GM19193 (cell line): Measurements from ENCODE around the gene IQSEC1.

ENCODE experiments used
- POLR2A ChIP-seq: IDR thresholded peaks from 4 replicates; pipeline ENCODE4 v1.6.1; 2011; ENCODE audit not compliant: insufficient read depth, insufficient read length; ENCODE audit errors: extremely low read depth

Gene IQSEC1

DNA sequence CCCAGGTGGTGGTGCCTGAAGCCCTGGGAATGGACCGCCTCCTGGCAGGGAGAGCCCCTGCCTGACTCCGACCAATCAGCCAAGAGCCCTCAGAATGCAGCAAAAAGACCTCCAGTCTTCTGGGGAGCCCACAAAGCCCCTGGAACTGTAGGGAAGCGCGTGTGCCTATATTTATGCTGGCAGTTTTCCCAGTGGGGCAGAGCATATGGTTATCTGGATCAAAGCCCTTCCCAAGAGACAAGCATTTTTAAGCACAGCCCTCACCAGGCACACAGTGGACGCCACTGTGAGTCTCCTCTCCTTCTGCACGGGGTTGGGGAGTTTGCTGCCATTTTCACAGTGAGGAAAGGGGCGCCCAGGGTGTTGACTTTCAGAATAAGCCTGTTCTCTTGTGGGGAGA is 150.9 kb downstream of the IQSEC1 start:
- TF ChIP-seq POLR2A, result no peak

DNA sequence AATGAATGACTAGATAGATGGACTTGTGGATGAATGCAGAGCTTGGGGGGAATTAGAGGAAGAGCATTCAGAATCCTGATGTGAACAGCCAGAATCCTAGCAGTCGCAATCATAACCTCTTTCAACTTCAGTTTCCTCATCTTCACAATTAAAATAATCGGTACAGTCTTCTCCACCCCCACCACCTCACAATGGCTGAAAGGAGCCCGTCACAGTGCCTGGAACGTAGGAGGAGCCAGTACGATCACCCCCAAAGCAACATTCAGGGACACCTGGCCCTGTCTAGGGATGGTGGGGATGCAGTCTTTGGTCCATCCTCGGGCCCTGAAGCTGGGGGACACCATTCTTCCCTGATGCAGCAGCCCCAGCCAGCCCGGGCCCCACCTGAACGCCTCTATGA is 151.5 kb downstream of the IQSEC1 start:
- no peak for TF ChIP-seq POLR2A

DNA sequence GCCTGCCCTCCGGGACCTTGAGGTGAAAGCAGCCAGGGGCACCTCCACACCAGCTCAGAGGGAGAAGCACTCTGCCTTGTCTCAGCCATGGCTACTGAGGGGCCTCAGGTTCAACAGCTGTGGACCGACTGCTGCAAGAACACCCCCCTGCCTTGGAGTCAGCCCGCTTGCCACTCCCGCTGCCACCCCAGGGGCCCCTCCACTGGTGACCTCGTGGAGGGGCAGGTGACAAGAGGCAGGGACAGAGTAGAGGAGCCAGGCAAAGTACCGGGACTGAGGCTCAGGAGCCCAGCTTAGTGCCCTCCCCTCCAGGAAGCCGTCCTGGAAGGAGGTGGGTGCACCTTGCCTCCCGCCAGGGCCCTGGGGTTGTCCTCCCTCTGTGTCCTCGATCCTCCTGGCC is 152.3 kb downstream of the IQSEC1 start:
- no peak for TF ChIP-seq POLR2A

DNA sequence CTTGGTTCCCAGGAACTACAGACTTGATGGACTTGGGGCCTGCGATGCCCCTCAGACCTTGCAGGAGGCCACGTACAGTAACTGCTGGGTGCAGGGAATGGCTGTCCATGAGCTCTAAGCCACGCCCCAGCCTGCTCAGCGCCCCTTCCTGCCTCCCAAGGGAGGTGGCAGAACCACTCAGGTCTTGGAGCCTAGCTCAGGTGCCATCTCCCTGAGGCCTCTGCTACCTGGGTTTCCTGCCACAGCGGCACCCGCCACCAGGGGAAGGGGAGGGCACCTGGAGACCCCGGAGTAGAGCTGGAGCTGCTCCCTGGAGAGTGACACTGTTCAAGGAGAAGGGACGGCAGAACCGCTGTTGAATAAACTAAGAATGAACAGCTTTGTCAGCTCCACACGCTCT is 154.0 kb downstream of the IQSEC1 start:
- peak; percentile 13 for TF ChIP-seq POLR2A

DNA sequence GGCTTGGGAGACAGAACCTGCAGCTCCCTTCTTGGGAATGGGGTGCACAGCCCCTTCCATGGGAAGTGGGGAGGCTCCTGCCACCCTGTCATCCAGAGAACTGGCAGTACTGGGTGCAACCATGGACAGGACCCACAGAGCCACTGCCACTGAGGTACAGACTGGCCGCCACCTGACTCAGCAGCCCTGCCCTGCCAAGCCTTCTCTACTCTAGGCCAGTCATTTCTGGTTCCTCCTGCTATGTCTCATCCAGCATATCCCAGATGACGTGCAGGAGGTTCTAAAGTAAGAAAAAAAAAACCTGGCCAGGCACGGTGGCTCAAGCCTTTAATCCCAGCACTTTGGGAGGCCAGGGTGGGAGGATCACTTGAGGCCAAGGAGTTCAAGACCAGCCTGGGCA is 155.0 kb downstream of the IQSEC1 start:
- no peak for TF ChIP-seq POLR2A

DNA sequence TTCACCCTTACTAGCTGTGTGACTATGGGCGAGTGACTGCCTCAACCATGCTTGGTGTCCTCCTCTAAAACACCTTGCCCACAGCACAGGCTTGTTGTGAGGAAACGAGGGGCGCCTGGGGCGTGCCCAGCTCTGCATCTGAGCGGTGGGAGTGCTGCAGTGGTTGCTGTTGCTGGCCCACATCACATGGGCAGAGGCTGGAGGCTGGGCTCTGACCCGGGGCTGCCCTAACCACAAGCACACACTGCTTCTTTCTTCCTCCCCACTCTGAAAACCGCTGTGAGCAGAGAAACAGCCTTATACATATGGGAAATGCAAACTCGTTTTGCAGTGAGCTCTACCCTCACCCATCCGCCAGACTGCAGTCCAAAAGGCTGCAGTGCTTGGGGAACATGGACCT is 157.1 kb downstream of the IQSEC1 start:
- TF ChIP-seq POLR2A, result no peak

DNA sequence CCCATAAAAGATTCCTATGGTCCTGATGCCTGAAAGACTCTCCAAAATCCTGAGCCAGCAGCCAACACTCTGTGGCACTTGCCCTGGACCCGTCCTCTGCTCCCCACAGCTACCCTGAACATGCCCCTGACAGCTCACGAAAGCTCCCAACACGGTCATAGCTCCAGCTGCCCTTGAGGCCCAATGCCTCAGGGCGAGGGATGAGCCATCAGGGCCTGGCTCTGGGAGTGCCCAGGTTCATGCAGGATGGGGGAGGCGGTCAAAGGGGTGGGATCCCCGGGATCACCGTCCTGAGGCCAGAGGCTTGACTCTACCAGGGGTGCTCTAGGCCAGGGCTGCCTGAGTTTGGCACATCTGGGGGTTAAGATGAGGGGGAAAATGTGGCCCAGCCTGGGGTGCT is 159.1 kb downstream of the IQSEC1 start:
- TF ChIP-seq POLR2A, result no peak

DNA sequence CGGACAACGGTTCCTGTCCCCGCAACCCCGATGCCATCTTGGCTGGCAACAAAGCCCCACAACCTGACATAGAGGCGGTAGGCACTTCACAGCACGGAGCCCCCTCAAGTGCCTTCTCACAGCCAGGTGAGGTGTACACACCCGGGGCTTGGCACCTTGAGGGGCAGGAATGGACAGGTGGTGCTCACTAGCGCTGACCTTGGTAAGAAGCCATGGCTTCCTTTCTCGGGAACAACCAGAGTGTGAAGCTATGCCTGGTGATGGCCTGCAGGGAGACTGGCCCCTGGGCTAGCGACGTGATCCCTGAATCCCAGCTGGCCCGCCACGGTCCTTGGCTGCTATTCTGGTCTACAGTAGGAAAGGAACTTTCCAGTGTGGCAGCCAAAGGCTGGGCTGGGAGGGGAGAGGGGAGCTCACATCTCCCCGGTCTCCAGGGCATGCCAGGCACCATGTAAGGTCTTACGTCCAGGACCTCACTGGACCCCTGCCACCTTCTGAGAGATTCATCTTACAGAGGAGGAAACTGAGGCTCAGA is 161.3 kb downstream of the IQSEC1 start:
- TF ChIP-seq POLR2A, result no peak

DNA sequence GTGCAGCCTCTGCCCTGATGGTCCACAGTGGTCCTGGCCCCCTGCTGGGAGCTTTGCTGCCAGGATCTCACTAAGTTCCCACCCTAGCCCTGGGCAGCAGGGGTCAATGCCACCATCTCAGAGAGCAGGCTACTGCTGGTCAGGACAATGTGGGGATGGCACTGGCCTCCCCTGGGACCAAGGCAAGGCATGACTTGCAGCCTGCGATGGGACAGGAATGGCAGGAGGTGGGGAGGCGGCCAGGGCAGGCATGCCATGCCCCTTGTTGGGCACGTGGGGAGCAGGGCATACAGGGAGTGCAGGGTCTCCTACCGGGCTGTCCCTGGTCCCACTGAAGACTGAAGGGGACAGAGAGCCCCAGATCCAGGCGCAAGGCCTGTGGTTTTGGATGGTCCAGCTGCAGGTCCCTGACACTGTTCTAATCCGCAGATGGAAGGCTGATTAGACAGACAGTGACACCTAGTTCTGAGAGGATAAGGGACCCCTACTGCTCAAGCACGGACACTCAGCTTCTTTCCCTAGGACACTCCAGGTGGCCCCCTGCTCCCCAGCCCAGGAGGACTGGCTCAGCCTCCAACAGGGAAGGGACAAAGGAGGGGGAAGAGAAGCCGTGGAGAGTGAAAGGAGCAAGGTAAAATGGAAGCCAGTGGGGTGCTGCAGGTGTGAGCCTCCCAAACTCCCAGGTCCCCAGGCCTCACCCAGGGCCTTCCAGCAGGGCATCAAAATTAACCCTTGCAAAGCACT is 162.7 kb downstream of the IQSEC1 start:
- no peak for TF ChIP-seq POLR2A

DNA sequence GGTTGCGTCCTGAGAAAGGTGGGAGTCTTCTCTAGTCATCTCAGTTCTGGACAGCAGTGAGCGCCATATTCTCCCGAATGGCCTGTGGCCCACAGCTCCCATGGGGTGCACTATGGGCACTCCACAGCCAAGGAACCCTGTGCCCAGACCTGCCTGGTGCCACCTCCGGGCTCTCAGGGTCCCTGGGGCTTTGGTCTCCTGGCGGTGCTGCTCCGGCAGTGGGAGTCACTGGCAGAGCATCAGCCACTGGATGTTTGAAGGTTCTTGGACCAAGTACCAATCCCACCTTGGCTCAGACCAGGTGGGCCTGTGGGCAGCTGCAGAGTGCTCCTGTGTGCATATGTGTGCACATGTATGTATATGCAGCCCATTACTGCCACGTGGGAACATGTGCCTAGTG is 163.5 kb downstream of the IQSEC1 start:
- no peak for TF ChIP-seq POLR2A

DNA sequence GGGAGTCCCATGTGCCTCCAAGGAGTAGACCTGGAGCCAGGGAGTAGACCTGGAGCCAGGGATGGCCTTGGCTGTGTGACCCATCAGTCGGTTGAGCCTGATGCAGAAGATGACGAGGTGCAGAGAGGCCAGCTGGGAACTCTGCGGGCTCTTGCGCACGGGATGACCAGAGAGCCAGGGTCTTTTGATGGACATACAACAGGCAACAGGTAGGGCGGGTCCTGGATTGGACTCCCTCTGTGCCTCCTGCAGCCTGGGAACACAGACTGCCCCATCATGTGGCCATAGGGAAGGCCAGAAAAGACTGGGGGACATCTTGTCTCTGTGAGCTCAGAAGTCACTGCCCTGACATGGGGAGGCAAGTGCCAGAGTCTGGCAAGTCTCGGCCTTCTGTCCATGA is 164.4 kb downstream of the IQSEC1 start:
- TF ChIP-seq POLR2A, result no peak

DNA sequence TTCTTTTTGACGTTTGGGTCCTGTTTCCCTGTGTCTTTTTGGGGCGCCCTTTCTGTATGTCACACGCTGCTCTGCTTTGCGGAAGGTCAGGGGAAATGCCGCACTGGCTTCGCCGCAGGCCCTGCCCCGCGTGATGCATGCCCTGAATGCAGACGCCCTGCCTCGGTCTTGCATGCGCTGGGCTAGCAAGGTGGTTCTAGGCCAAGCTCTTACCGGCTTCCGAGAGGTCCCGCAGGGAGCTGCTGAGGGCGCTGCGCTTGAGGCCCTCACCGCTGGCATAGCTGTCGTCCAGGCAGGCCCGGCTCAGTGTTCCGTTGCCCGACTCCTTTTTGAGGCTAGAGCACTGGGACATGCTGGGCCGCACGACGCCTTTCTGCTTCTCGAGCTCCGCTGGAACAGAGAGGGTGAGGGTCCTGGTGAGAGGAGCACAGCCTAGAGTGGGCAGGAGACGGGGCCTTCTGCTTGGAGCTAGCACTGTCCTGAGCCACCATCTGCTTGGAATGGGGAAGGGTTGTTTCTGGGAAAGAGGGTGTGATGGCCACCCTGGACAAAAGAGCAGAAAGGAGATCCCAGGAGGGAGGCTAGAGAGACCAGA is 165.0 kb downstream of the IQSEC1 start:
- TF ChIP-seq POLR2A, result no peak

DNA sequence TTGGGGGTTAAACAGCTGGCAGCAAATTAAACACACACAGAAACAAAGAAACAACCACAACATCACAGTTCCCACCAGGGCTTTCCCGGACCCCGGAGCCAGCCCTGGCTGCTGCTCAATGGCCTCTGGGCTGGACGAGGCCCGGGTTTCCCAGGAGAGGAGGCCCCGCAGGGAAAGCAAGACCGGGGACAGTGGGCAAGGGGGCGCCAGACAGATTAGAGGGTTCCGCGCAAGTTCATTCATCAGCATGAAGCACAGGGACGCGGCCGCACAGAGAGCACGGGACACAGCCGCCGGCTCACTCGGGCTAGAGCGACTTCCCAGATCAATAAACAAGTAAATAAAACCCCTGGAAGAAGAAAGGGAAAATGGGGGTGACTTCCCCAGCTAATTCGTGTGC is 165.5 kb downstream of the IQSEC1 start:
- TF ChIP-seq POLR2A, result no peak

DNA sequence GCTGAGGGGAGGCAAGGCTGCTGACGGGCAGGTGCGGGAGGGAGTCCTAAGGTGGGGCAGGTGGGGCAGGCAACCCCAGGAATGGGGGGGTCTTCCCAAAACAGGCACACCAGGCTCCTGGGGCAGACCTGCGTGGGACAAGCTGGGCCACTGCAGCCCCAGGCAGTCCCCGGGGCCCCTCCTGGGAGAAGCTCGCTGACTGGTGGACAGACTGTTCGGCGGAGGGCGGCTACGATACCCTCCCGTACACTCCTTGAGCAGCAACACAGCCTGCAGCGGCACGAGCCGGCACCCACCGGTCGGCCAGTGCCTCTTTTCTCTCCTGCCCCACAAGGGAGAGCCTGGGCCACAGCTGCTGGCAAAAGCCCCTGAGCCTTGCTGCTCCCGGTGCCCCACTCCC is 165.9 kb downstream of the IQSEC1 start:
- TF ChIP-seq POLR2A, result no peak

DNA sequence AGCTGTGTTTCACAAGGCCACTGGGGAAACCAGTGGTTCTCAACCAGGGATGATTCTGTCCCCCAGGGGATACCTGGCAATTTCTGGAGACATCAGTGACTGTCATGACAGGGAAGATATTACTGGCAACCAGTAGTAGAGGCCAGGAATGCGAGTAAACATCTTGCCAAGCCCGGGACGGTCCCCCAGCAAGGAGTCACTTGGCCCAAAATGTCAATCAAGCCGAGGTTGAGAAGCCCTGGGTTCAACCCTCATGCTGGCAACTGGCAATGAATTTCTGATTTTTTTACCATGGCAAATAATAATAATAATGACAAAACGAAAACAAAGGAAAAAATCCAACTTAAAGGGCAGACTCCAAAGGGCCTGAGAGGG is 166.3 kb downstream of the IQSEC1 start:
- TF ChIP-seq POLR2A, result no peak

DNA sequence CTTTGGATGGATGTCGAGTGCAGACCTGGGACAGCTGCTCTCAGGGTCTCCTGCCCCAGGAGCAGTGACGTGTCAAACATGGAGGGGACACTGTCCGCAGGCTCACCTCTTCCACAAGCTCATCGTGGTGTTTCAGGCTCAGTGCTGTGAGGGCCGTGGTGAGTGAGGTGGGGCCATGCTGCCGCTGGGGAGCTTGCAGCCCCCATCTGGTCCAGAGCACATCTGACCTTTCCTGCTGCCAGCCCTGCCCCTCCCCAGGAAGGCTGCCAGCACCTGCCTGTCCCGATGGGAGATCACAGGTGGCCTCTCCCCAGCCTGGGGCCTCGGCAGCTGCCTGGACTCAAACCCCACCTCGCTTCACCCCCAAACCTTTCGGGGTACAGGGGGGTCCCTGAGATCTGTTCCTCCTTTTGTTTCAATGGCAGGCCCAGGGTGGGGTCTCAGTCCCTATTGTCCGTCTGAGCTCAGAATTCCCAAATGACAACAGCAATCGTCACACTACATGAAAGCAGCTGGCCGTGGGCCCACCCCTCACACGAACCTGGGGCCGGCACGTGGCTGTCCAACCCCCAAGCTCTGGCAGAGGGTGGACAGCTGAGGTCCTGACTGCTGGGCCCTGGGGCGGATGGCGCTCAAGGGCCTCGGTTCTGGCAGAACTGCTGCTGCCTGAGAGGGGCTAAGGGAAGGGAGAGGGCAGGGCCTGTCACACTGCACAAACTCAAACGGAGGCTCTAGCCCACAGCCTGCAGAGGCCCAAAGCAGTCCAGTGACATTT is 166.9 kb downstream of the IQSEC1 start:
- TF ChIP-seq POLR2A, result no peak
